Type B pancreatic cell (in vitro differentiated cells): ENCODE measurements around the gene RAI14. TPM values are rescaled to one million over a fixed set of nuclear protein-coding genes. Genes with fewer than 3 reads are reported as not detected.
A peak's percentile ranks its signal among the peaks of the same experiment; 100 is the strongest.

ENCODE experiments used
- DNase-seq: peaks from one replicate; pipeline ENCODE4 v3.0.0; 2021; ENCODE audit warnings: mixed read lengths; ENCODE audit not compliant: unreplicated experiment; ENCODE audit errors: extremely low spot score
- H3K27ac Mint-ChIP-seq: 2 replicates; pipeline ENCODE4 v1.8.0; 2021; ENCODE audit warnings: mild to moderate bottlenecking, mixed read lengths
- H3K27me3 Mint-ChIP-seq: 2 replicates; pipeline ENCODE4 v1.8.0; 2021; ENCODE audit warnings: mixed read lengths
- H3K36me3 Mint-ChIP-seq: 2 replicates; pipeline ENCODE4 v1.8.0; 2021; ENCODE audit warnings: mixed read lengths
- H3K4me1 Mint-ChIP-seq: one replicate; pipeline ENCODE4 v1.8.0; 2021; ENCODE audit warnings: mixed read lengths; ENCODE audit not compliant: unreplicated experiment
- H3K4me3 Mint-ChIP-seq: 2 replicates; pipeline ENCODE4 v1.8.0; 2021; ENCODE audit warnings: mild to moderate bottlenecking, mixed read lengths
- H3K9me3 Mint-ChIP-seq: 2 replicates; pipeline ENCODE4 v1.8.0; 2021; ENCODE audit warnings: mixed read lengths
- CTCF ChIP-seq: fragments of 200-600 bp; sonication (generic); conservative IDR thresholded peaks from 2 replicates; pipeline ENCODE4 v1.5.0; 2021; ENCODE audit warnings: antibody characterized with exemption, mild to moderate bottlenecking
- total RNA-seq: library from RNA; stranded (reverse); gene quantifications from 2 replicates; pipeline ENCODE4 v1.2.1, GENCODE V29; 2021; ENCODE audit warnings: low replicate concordance

Gene RAI14
- total RNA-seq, 1 donor from 2014 or later = 102 TPM

GRCh38 chr5:34672196-34672595 is 16.1 kb downstream of the RAI14 start:
- DNase-seq = no peak
- Mint-ChIP-seq H3K36me3 (peaks cover 30% of the 10 kb centered on the region), H3K4me3 (no peak overlapping the region), H3K4me1 (peaks cover 47% of the 10 kb centered on the region), H3K27me3 (no peaks in the 10 kb centered on the region), H3K27ac (no peak overlapping the region), H3K9me3 (no peaks in the 10 kb centered on the region)
- TF ChIP-seq CTCF = no peak

GRCh38 chr5:34673463-34674125 is 17.5 kb downstream of the RAI14 start:
- Mint-ChIP-seq H3K4me1 (peaks cover 42% of the 10 kb centered on the region), H3K27me3 (no peaks in the 10 kb centered on the region), H3K9me3 (no peaks in the 10 kb centered on the region), H3K4me3 (no peak overlapping the region), H3K27ac (peak overlapping the region; percentile 15), H3K36me3 (peaks cover 31% of the 10 kb centered on the region)
- no peak for TF ChIP-seq CTCF
- DNase-seq = no peak

DNA sequence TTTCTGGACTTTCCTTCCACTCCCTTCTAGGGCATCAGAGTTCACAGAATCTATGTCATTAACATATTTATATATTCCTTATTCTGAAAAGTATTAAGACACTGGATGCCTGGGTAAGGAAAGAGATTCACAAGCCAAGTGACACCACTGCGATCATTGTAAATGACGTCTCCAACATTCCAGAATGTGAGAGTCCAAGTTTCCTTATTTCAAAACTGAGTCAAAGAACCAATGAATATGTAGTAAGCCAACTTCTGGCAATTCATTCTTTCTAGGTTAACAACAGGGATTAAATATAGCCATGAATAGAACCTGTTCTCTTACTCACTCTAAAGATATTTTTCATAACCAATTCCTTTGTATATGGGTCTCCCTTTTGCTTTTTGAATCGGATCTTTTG is 18.1 kb downstream of the RAI14 start:
- no peaks in the 10 kb centered on the region for H3K27me3 Mint-ChIP-seq
- no peak overlapping the region for H3K27ac Mint-ChIP-seq
- TF ChIP-seq CTCF = no peak
- no peak overlapping the region for H3K4me3 Mint-ChIP-seq
- no peak for DNase-seq
- H3K4me1 Mint-ChIP-seq = peaks cover 45% of the 10 kb centered on the region
- H3K36me3 Mint-ChIP-seq = peaks cover 34% of the 10 kb centered on the region
- H3K9me3 Mint-ChIP-seq = no peaks in the 10 kb centered on the region

GRCh38 chr5:34675857-34676256 is 19.7 kb downstream of the RAI14 start:
- peak overlapping the region; percentile 18 for H3K4me3 Mint-ChIP-seq
- peaks cover 34% of the 10 kb centered on the region for H3K4me1 Mint-ChIP-seq
- H3K9me3 Mint-ChIP-seq = no peaks in the 10 kb centered on the region
- H3K27me3 Mint-ChIP-seq = no peaks in the 10 kb centered on the region
- peaks cover 28% of the 10 kb centered on the region for H3K36me3 Mint-ChIP-seq
- H3K27ac Mint-ChIP-seq = peak overlapping the region; percentile 68
- no peak for DNase-seq
- TF ChIP-seq CTCF = no peak

DNA sequence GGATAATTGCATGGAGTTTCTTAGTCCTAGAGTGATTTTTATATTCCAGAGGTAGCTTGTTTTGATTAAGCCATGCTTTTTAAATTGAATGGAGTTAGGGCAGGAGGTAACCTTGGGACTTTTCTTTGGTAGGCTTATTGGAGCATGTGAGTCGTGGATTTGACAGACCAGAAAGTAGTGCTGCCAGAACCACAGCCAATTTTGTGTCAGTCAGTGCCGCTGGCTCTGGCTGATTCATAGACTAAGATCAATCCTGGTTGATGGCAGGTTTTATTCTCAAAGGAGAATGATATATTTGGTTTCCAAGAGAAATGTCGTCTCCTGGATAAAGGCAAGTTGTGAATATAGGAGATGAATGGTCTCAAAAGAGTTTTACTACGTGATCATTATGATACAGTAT is 20.3 kb downstream of the RAI14 start:
- no peak for TF ChIP-seq CTCF
- DNase-seq = no peak
- H3K27ac Mint-ChIP-seq = peak overlapping the region; percentile 68
- peaks cover 34% of the 10 kb centered on the region for H3K4me1 Mint-ChIP-seq
- H3K9me3 Mint-ChIP-seq = no peaks in the 10 kb centered on the region
- H3K27me3 Mint-ChIP-seq = no peaks in the 10 kb centered on the region
- H3K36me3 Mint-ChIP-seq = peaks cover 32% of the 10 kb centered on the region
- peak overlapping the region; percentile 18 for H3K4me3 Mint-ChIP-seq
